G401.6 (cell line): ENCODE results near the gene ZCCHC8.
A peak's percentile ranks its signal among the peaks of the same experiment; 100 is the strongest.
"Not testable (repeated sequence)": the region's sequence is repeated elsewhere in the genome, so short reads cannot be mapped to it uniquely, and the experiment has no call there.

ENCODE experiments used
- FAIRE-seq: peaks from 2 replicates; lab custom pipeline; 2012; peaks lifted over from hg19 to GRCh38; lab: Jason Lieb, UNC

The ZCCHC8 gene

DNA sequence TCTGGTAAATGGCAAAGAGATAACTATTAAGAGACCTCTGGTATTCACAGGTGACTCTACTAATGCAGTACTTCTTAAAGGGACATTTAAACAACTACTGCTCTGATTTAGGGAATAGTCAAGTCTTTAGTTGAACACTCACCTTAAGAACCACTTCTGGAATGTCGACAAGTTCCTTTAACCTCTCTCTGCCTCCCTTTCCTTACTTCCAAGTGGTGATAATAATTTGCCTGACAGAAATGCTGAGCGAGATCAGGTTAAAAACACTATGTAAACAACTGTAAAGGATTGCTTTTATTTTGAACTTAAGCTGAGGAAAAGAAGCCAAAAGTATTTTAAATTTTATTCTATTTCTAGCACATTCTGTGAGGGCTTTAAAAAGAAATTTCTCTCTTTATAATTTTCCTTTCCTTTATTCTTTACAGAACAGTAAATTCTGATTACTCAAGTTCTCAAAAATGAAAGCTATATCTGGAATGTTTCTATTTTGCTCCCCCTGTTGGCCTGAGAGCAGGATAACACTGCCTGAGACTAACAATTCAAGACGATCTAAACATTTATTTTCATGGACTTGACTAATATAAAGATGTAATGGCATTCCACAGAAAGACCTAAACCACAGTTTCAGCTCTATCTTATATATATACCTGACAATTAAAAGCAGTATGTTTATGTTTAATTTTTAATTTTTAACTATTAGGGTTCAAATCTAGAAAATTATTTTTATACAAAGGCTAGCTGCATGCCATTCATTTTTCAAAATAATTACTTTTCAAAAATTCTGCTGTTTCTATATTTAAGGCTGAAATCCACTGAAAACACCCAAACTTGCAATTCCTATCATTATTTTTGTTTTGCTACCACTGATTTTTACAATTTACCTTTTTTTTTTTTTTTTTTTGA is 29.2 kb downstream of the ZCCHC8 start:
- FAIRE-seq = peak; percentile 90

DNA sequence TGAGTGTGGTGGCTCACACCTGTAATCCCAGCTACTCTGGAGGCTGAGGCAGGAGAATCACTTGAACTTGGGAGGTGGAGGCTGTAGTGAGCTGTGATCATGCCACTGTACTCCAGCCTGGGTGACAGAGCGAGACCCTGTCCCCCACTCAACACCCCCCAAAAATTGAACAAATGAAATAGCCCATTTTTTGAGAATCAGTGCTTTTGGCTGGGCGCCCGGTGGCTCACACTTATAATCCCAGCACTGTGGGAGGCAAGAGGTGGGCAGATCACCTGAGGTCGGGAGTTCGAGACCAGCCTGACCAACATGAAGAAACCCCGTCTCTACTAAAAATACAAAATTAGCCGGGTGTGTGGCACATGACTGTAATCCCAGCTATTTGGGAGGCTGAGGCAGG is 30.2 kb downstream of the ZCCHC8 start:
- FAIRE-seq = not testable (repeated sequence)

- not testable (repeated sequence) for FAIRE-seq
Measured at GRCh38 chr12:122469856-122470255, 30.9 kb downstream of the ZCCHC8 start.

DNA sequence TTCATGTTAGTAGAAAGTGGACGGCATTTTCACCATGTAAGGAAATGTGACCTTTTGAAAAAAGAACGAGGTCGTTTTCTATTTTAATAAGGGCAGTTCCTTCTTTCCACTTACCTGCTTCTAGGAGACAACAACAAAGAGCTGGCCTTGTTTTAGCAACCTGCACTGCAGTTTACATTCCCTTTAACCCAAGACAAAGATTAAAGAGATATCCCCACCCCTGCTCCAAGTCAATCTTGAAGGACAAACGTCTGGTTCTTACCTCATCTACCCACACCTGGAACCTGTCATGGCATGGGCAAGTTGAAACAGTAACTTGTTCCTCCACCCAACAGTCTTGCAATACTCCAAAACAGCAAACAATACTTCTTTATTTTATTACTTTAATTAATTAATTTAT is 32.7 kb downstream of the ZCCHC8 start:
- no peak for FAIRE-seq

GRCh38 chr12:122464317-122465042 is 36.3 kb downstream of the ZCCHC8 start:
- FAIRE-seq = not testable (repeated sequence)

DNA sequence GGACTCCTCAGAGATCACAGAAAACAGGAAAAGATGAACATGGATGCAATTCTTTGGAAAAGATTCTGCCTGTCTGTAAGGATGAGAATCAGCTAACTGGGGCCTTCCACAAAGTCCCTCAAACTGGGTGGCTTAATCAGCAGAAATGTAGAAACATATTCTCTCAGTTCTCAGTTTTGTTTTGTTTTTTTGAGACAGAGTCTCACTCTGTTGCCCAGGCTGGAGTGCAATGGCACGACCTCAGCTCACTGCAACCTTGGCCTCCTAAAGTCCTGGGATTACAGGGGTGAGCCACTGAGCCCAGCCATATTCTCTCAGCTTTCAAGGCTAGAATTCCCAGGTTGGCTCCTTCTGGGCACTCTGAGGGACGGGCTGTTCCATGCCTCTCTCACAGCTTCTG is 40.1 kb downstream of the ZCCHC8 start:
- no peak for FAIRE-seq

DNA sequence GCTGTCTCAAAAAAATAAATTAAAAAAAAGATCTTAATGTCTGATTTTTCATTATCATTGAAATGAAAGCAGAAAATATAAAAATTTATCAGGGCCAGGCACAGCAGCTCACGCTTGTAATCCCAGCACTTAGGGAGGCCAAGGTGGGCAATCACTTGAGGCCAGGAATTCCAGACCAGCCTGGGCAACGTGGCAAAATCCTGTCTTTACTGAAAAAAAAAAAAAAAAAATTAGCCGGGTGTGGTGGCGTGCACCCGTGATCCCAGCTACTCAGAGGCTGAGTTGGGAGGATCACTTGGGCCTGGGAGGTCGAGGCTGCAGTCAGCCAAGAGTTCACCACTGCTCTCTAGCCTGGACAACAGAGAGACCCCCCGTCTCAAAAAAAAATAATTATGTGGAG is 40.7 kb downstream of the ZCCHC8 start:
- no peak for FAIRE-seq

- FAIRE-seq = no peak
Measured at GRCh38 chr12:122459211-122459610, 41.5 kb downstream of the ZCCHC8 start.

DNA sequence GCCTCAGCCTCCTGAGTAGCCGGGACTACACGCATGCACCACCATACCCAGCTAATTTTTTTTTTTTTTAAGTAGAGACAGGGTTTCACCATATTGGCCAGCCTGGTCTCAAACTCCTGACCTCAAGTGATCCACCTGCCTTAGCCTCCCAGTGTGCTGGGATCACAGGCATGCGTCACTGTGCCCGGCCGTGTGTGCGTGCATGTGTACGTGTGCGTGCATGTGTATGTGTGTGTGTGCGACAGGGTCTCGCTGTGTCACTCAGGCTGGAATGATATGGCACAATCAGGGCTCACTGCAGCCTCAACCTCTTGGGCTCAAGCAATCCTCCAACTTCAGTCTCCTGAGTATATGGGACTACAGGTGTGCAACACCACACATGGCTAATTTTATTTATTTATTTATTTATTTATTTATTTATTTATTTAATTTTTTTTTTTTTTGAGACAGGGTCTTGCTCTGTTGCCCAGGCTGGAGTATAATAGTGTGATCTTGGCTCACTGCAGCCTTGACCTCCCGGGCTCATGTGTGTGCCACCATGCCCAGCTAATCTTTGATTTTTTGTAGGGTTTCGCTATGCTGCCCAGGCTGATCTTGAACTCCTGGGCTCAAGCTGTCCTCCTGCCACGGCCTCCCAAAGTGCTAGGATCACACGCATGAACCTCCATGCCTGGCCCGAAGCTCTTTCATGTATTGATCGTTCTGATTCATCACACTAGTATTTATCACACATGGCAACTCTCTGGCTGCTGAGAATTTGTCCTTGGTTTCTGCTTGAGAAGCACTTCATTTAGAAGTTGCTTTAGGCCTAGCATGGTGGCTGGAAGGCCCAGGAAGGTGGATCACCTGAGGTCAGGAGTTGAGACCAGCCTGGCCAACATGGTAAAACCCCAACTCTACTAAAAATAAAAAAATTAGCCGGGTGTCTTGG is 42.4 kb downstream of the ZCCHC8 start:
- no peak for FAIRE-seq

DNA sequence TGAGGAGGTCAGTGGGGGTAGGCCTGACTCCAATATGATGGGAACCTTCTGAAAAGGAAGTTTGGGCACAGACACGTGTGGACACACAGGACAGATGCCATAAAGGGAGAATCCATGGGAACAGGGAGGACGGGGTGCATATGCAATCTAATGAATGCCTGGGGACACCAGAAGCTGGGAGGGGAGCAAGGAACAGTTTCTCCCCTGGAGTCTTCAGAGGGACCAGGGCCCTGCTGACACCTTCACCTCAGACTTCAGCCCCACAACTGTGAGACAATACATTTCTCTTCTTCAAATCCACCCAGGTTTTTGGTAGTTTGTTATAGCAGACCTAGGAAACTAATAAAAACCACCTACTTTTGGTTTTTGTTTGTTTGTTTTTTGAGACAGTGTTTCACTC is 43.1 kb downstream of the ZCCHC8 start:
- FAIRE-seq = no peak

GRCh38 chr12:122454739-122455138 is 46.0 kb downstream of the ZCCHC8 start:
- no peak for FAIRE-seq

DNA sequence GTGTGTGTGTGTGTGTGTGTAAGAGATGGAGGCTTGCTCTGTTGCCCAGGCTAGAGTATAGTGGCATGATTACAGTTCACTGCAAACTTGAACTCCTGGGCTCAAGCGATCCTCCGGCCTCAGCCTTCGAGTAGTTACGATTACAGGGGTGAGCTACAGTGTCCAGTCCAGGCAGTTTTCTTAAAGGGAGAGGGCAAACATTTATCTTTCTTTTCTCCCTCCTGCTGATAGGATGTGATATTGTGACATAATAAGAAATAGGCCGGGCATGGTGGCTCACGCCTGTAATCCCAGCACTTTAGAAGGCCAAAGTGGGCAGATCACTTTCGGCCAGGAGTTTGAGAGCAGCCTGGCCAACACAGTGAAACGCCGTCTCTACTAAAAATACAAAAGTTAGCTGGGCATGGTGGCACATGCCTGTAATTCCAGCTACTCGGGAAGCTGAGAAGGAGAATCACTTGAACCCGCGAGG is 46.4 kb downstream of the ZCCHC8 start:
- no peak for FAIRE-seq

DNA sequence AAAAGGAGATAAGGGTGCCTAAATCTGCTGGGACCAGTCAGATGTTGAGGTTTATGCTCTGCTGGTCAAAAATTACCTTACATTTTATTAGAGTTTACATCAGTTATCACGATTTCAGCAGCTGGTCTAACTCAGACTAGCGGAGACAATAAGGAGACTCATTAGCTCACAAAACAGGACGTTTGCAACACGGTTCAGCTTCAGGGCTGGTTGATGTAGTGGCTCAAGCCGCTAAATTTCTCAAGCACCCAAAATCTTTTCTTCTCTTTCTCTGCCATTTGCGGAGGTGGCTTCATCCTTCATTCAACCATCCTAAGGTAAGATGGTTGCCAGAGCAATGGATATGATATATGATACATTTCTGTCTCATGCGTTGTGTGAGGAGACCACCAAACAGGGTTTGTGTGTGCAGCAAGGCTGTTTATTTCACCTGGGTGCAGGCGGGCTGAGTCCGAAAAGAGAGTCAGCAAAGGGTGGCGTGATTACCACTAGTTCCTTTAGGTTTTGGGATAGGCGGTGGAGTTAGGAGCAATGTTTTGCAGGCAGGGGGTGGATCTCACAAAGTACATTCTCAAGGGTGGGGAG is 47.9 kb downstream of the ZCCHC8 start:
- no peak for FAIRE-seq

DNA sequence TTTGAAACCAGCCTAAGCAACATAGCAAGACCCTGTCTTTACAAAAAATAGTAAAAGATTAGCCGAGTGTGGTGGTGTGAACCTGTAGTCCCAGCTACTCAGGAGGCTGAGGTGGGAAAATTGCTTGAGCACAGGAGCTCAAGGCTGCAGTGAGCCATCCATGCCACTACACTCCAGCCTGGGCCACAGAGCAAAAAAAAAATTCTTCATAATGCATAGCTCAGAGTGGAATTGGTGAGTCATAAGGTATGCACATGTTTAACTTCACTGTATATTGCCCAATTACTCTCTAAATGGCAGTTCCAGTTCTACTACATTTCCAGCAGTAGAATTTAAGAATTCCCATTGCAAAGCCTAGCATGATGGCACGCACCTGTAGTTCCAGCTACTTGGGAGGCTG is 51.4 kb downstream of the ZCCHC8 start:
- FAIRE-seq = no peak

- FAIRE-seq = not testable (repeated sequence)
Measured at GRCh38 chr12:122447825-122448224, 52.9 kb downstream of the ZCCHC8 start.

DNA sequence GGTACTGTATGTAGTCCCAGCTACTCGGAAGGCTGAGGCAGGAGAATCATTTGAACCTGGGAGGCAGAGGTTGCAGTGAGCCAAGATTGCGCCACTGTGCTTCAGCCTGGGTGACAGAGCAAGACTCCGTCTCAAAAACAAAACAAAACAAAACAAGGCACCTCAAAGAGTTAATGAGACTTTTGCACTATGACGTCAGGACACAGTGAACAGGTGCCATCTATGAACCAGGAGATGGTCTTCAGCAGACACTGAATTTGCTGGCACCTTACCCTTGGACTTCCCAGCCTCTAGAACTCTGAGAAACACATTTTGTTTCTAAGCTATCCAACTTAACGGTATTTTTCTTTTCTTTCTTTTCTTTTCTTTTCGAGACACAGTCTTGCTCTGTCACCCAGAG is 54.3 kb downstream of the ZCCHC8 start:
- FAIRE-seq = not testable (repeated sequence)

DNA sequence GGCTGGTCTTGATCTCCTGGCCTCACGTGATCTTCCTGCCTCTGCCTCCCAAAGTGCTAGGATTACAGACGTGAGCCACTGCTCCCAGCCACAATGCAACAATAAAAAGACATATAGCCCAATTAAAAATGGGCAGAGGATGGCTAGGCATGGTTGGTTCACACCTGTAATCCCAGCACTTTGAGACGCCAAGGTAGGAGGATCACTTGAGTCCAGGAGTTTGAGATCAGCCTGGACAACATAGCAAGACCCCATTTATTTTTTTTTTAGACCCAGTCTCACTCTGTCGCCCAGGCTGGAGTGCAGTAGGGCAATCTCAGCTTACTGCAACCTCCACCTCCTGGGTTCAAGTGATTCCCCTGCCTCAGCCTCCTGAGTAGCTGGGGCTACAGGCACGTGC is 56.7 kb downstream of the ZCCHC8 start:
- FAIRE-seq = not testable (repeated sequence)

- not testable (repeated sequence) for FAIRE-seq
Measured at GRCh38 chr12:122438822-122439221, 61.9 kb downstream of the ZCCHC8 start.

DNA sequence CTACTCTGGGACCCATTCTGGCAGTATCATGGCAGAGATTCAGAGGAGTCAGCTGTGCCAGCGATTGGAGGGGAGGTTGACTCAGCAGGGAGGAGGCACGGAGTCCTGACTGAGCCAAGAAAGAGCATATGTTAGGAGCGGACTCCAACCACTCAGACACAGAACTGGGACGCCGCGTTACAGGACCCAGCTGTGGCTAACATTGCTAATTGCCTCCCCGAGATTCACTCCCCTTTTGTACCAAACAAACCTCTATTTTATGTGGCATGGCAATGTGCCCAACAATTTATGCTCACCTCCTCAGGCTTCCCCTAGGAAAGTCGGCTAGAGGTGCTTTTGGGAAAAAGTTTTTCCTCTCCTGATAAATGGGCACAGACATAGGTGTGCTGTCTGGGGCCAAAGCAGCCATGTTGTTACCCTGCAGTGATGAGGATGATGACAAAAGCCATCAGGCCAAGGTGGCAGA is 63.0 kb downstream of the ZCCHC8 start:
- FAIRE-seq = no peak

- no peak for FAIRE-seq
Measured at GRCh38 chr12:122435186-122435585, 65.5 kb downstream of the ZCCHC8 start.

- FAIRE-seq = not testable (repeated sequence)
Measured at GRCh38 chr12:122429043-122429442, 71.7 kb downstream of the ZCCHC8 start.

- no peak for FAIRE-seq
Measured at GRCh38 chr12:122427403-122427802, 73.3 kb downstream of the ZCCHC8 start.
